HG03575 (cell line): ENCODE results near the gene ARHGAP25.

ENCODE experiments used
- ATAC-seq: cut with Tn5 transposase; IDR thresholded peaks from one replicate; pipeline ENCODE4 v1.9.1; 2021; ENCODE audit not compliant: unreplicated experiment, insufficient number of reproducible peaks, low FRiP score; ENCODE audit errors: extremely low read depth

Gene ARHGAP25

DNA sequence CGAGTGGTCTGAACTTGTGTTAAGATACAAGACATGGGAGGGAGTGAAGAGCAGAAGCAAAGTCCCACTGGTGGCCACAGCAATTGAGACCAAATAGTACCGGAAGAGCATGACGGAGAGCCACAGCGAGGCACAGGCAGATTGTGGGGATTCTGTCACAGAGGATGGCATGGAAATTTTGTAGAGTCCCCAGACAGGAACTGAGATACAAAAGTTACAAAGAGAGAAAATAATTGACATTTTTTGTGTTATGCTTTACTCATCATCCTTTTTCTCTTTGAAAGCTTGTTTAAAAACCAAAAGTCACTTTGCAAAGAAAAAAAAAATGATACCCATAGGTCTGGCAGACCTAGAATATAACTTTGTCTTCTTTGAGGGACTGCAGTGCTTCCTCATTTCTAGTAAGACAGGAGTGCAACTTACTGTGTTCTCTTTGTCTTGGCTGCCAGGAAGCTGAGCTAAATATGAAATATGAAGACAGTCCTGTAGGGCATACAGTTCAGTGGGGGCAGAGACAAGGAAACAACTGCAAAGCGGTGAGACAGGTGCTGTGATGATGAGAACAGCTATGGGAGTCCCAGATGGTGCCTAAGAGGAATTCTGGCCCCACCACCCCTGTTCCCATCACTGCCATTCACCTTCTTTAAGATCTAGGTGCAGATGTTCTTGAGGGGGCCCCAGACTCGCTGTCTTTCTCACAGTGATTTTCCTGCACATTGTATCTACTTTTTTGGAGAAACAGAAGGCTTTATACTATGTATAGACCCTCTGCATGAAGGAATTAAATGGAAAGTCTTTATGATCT, 5.2 kb downstream of the ARHGAP25 start:
- ATAC-seq: no peak

GRCh38 chr2:68740400-68740914, 5.8 kb downstream of the ARHGAP25 start:
- ATAC-seq: no peak

DNA sequence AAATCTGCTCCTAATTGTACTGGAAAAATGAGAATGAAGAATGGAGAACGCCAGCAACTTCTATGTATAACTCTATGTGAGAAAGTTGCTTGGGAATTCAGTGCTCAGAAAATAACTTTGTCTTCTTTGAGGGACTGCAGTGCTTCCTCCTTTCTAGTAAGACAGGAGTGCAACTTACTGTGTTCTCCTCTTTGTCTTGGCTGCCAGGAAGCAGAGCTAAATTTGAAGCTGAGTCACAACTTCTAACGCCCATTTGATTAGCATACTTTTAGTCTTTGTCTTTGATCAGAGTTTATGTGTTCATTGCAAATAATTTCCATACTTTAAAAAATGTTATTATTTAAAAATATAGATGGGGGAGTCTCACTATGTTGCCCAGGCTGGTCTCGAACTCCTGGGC, 6.6 kb downstream of the ARHGAP25 start:
- ATAC-seq: no peak

- ATAC-seq: no peak
Measured at GRCh38 chr2:68741805-68742306, 7.2 kb downstream of the ARHGAP25 start.

- ATAC-seq: no peak
Measured at GRCh38 chr2:68742626-68743415, 8.2 kb downstream of the ARHGAP25 start.

DNA sequence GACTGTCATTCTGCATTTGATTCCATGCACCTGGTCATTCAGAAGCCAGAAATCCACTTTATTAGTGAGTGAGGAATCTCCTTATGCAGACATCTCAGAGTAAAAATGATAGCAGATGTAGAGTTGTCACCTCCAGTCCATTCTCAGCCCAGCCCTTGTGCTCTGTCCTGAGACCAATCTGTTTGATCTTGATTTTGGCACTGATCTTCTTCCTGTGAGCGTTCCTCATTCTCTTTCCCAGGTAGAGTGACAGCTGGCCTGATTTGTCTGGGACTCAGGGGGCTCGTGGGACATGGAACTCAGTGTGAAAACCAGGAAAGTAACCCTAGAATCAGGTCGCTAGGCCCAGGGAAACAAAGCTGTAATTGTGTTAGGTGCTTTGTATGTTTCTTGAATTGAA, 8.9 kb downstream of the ARHGAP25 start:
- ATAC-seq: no peak

DNA sequence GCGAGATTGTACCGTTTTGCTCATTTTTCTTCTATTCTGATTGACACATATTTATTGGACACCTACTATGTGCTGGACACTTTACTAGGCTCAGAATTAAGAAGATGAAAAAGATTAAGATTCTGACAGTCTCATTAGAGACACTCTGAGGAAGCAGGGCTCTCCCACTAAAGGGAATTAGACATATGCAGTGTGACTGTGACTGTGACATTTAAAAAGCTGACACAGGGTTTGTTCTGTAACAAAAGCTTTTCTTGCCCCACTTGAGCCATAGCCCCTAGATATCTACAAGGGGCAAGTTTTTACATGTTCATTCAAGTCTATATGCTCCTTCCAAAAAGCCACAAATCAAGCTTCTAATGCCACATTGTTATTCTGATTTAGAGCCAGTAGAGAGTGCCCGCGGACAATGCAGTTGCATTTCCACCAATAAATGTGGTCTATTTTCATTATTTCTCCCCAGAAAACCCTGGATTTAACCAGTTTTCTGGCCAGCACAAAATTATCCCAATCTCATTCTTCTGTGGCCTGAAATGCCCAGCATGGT, 9.8 kb downstream of the ARHGAP25 start:
- ATAC-seq: no peak

- ATAC-seq: no peak
Measured at GRCh38 chr2:68745006-68745405, 10.4 kb downstream of the ARHGAP25 start.

DNA sequence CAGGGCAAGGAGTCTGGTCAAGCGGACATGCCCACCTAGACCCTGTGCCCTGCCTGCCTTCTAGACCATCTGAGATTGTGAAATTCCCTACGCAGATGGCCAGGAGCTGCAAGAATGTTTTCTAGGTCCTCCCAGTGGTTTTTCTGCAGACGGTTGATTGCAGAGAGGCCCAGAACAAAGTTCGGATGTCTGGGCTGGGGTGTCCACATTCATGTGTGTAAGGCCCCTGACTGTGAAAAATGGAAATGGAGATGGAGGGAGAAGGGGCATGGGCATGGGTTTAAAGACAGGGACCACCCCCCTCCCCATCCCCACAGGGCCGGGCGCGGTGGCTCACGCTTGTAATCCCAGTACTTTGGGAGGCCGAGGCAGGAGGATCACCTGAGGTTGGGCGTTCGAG, 11.8 kb downstream of the ARHGAP25 start:
- no peak for ATAC-seq

GRCh38 chr2:68747413-68747812, 12.8 kb downstream of the ARHGAP25 start:
- ATAC-seq: no peak

GRCh38 chr2:68747900-68748299, 13.3 kb downstream of the ARHGAP25 start:
- ATAC-seq: no peak

DNA sequence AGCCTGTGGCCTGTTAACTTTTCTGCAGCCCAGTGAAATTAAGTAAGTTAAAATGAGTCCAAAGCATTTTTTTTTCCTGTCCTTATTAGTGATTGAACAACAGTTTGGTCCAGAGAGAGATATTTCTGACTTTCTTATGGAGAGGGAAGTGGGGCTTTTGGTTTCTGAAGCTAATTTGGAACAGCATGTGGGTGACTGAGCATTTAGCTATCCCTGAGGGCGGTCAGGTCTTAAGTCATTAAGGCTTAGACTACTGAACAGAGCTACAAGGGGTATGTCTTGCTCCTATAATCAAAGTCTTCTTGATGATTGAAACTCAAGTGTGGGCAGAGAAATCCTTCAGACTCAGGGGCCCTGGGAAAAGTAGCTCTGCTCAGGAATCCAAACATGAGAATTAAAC, 14.0 kb downstream of the ARHGAP25 start:
- no peak for ATAC-seq

DNA sequence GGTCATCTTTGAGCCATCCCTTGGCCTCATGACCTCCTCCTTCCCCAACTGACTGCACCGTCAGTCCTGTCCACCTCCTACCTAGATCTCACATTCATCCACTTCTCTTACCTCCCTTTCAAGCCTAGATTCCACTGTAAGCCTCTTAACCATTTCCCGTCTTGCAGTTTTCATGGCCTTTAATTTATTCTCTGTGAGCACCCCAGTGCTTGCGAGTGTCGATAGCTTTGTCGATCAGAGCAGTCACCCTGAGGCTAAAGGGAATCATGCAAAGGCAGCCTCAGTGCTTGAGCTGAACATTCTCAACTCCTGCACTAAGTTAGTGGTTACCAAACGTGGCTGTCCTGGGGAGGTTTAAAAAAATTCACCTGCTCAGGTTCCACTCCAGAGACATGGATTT, 14.7 kb downstream of the ARHGAP25 start:
- ATAC-seq: no peak

DNA sequence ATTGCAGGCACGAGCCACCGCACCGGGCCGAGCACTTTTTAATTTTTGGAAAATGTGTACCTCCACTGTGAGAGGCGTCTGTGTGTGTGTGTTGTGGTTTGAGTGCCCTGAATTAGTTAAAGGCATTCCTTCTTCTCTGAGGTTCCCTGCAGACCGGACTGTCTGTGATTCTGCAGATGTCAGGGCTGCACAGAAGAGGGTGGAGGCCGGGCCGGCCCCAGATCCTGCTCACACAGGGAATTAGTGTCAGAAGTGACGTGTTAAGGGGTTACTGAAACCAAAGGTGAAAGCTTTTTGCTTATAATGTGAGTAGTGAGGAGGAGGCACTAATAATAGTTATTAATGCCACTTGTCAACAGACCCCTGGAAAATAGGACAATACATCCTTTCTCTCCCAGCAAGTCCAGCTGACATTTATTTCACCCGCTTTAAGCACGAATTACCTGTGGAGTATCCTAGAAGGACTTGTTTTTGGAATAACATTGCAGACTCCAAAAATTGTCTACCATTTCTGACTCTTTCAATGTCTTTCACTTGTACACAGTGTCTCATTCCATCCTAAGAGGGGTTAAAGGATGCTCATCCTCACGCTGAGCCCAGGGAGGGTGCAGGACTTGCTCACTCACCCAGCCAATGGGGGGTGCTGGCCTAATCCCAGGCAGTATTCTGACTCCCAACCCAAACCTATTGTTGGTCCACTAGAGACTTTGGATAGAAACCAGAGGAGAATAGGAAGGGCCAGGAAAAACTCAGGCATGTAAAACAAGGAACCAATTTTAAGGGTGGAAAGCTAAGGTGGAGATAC, 16.2 kb downstream of the ARHGAP25 start:
- no peak for ATAC-seq

- no peak for ATAC-seq
Measured at GRCh38 chr2:68751397-68752339, 17.1 kb downstream of the ARHGAP25 start.

DNA sequence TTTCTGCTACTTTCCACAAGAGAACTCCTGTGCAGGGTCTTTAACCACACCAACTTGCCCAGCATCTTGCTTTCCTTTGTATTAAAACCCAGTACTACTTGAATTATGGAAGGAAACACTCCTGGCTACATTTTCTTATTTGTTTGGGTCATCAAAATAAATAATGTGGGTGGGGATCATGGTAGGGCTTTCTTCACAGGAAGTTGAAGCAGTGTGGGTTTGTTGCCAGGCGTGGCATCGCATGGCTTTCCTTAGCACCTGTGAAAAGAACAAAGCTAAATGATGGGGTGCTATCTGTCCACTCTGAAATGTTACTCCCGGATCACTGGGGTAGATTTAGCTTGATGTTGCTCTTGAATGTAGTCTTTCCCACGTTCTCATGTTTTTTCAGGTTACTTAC, 18.7 kb downstream of the ARHGAP25 start:
- ATAC-seq: no peak

DNA sequence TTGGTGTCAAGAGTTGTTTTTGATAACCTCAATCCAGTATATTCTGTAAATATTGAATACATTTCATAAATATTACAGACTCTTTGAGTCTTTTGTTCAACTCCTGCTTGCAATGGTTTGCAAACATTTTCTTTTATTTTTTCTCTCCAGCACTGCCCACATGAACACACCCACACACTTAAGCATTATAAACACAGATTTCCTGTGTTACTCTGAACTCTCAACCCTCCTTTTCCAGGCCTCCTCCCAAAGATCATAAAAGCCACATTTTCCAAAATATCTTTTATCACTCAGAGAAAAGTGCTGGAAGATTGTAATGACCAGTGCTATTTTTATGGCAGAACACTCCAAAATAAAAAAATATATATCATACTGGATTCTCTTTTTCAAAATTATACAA, 20.5 kb downstream of the ARHGAP25 start:
- no peak for ATAC-seq

DNA sequence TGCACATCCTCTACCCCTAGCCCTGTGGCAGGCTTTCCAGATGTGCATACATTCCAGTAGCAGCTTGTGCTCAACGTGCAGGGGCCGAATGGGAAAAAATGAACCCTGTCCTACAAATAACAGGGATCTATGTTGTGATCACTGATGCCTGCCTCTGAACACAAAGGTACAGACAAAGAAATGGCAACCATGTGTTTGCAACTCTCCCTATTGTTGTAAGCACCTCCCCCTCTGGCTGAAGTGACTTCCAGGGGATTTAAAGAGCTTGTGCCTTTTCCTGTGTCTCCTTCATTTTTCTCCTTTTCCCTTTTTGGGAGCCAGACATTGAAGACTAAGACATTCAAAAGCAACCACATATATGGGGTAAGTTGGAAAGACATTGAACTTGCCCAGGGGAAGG, 21.6 kb downstream of the ARHGAP25 start:
- no peak for ATAC-seq
